PC-3 (cell line): ENCODE measurements around the gene ATG4B. TPM values are rescaled to one million over a fixed set of nuclear protein-coding genes. Genes with fewer than 3 reads are reported as not detected.
A peak's percentile ranks its signal among the peaks of the same experiment; 100 is the strongest.

Source experiments
- ATAC-seq: fragments of 200-7000 bp; cut with Tn5 transposase; 2 replicates; pipeline ENCODE4 v1.9.1; 2020; ENCODE audit warnings: mild to moderate bottlenecking, moderate library complexity
- BruUV-seq: library from RNA; stranded (reverse); fragments of 400-500 nt; replicated peaks from 2 replicates; lab custom pipeline; 2021; lab: Mats Ljungman, UMichigan
- CTCF ChIA-PET: fragments of 300-600 bp; sonication (Branson Sonifier 250); formaldehyde crosslinking; loops from one replicate; lab custom pipeline; 2022; ENCODE audit warnings: antibody characterized with exemption; lab: Charles Lee
- POLR2A ChIA-PET: fragments of 300-600 bp; sonication (Branson Sonifier 250); formaldehyde crosslinking; loops from one replicate; lab custom pipeline; 2022; ENCODE audit warnings: antibody characterized with exemption; ENCODE audit not compliant: unreplicated experiment; lab: Charles Lee
- DNase-seq: peaks from one replicate; pipeline ENCODE4 v3.0.0-alpha.2; 2015
- H2AFZ ChIP-seq: fragments of 300-600 bp; sonication (generic); 2 replicates; pipeline ENCODE4 v1.6.0; 2016; ENCODE audit warnings: antibody characterized with exemption, low read length
- H3F3A ChIP-seq: fragments of 300-600 bp; sonication (generic); one replicate; pipeline ENCODE4 v1.6.0; 2017; ENCODE audit warnings: antibody characterized with exemption, low read length, control low read depth, mild to moderate bottlenecking; ENCODE audit not compliant: unreplicated experiment
- H3K27ac ChIP-seq: fragments of 300-600 bp; sonication (generic); 2 replicates; pipeline ENCODE4 v1.5.1; 2016; ENCODE audit warnings: mild to moderate bottlenecking, low read length
- H3K27me3 ChIP-seq: fragments of 300-600 bp; sonication (generic); 2 replicates; pipeline ENCODE4 v1.6.1; 2016; ENCODE audit warnings: low read length, mixed read lengths
- H3K36me3 ChIP-seq: fragments of 300-600 bp; sonication (generic); 2 replicates; pipeline ENCODE4 v1.6.1; 2016; ENCODE audit warnings: low read depth, mixed run types, low read length, mixed read lengths
- H3K4me1 ChIP-seq: fragments of 300-600 bp; sonication (generic); 2 replicates; pipeline ENCODE4 v1.5.1; 2016; ENCODE audit warnings: low read length; ENCODE audit not compliant: insufficient read depth
- H3K4me2 ChIP-seq: fragments of 300-600 bp; sonication (generic); 2 replicates; pipeline ENCODE4 v1.6.0; 2016; ENCODE audit warnings: low read length
- H3K4me3 ChIP-seq: fragments of 300-600 bp; sonication (generic); 2 replicates; pipeline ENCODE4 v1.5.1; 2016; ENCODE audit warnings: mild to moderate bottlenecking, low read length, mixed read lengths
- H3K79me2 ChIP-seq: fragments of 300-600 bp; sonication (generic); 2 replicates; pipeline ENCODE4 v1.6.1; 2017; ENCODE audit warnings: low read length, mixed read lengths
- H3K9ac ChIP-seq: fragments of 300-600 bp; sonication (generic); 2 replicates; pipeline ENCODE4 v1.6.0; 2016; ENCODE audit warnings: mild to moderate bottlenecking, low read length
- H3K9me2 ChIP-seq: fragments of 300-600 bp; sonication (generic); replicated peaks from 2 replicates; pipeline ENCODE4 v1.6.1; 2016; ENCODE audit warnings: mixed run types, low read length, mixed read lengths
- H3K9me3 ChIP-seq: fragments of 300-600 bp; sonication (generic); 2 replicates; pipeline ENCODE4 v1.6.1; 2016; ENCODE audit warnings: low read length, mixed read lengths
- H4K20me1 ChIP-seq: fragments of 300-600 bp; sonication (generic); 2 replicates; pipeline ENCODE4 v1.6.1; 2016; ENCODE audit warnings: low read length, mixed read lengths
- CTCF ChIP-seq: fragments of 300-600 bp; sonication (generic); conservative IDR thresholded peaks from 2 replicates; pipeline ENCODE4 v1.5.1; 2017; ENCODE audit warnings: antibody characterized with exemption, low read depth, mild to moderate bottlenecking, low read length
- EZH2 ChIP-seq: fragments of 300-600 bp; sonication (generic); IDR thresholded peaks from one replicate; pipeline ENCODE4 v1.6.1; 2017; ENCODE audit warnings: antibody characterized with exemption, mild to moderate bottlenecking, low read length; ENCODE audit not compliant: unreplicated experiment
- EZH2phosphoT487 ChIP-seq: fragments of 300-600 bp; sonication (generic); IDR thresholded peaks from 2 replicates; pipeline ENCODE4 v1.6.1; 2018; ENCODE audit warnings: mild to moderate bottlenecking, antibody characterized with exemption, low read length, borderline replicate concordance
- intact Hi-C: fragments of 100-400 bp; cut with micrococcal nuclease; formaldehyde crosslinking; loops from 2 replicates; pipeline ENCODE4 v1.9.0; 2023
- total RNA-seq: library from RNA; depleted of rRNA; stranded (reverse); fragments of >200 nt; gene quantifications from 2 replicates; pipeline ENCODE4 v1.2.3, GENCODE V29; 2014

ATG4B gene
- total RNA-seq, 1 experiment from 2014 or later = 83.0 TPM

GRCh38 chr2:241673189-241673663, 35.7 kb downstream of the ATG4B start:
- intact Hi-C loops = no loop called here
- Histone ChIP-seq H4K20me1 (no peaks in the 10 kb centered on the region), H3K4me1 (no peaks in the 10 kb centered on the region), H3K79me2 (no peaks in the 10 kb centered on the region), H3K4me3 (no peak overlapping the region), H3K36me3 (peaks cover 5% of the 10 kb centered on the region; the same call in 1 of the 2 replicates), H3K4me2 (no peak overlapping the region), H2AFZ (no peak overlapping the region), H3F3A (no peaks in the 10 kb centered on the region), H3K9me3 (no peaks in the 10 kb centered on the region), H3K27ac (no peak overlapping the region), H3K9me2 (no peaks in the 10 kb centered on the region), H3K27me3 (no peaks in the 10 kb centered on the region), H3K9ac (no peak overlapping the region)
- ChIA-PET CTCF (no interaction called here), POLR2A (no interaction called here)
- ATAC-seq (no peak), DNase-seq (no peak)
- no TSS peak for BruUV-seq
- no peak for TF ChIP-seq EZH2phosphoT487
- no peak for TF ChIP-seq CTCF
- TF ChIP-seq EZH2 = no peak

- Histone ChIP-seq H3F3A (no peaks in the 10 kb centered on the region), H3K27ac (no peak overlapping the region), H3K9me2 (no peaks in the 10 kb centered on the region), H3K4me2 (no peak overlapping the region), H3K4me3 (no peak overlapping the region), H4K20me1 (no peaks in the 10 kb centered on the region), H3K27me3 (no peaks in the 10 kb centered on the region), H2AFZ (no peak overlapping the region), H3K36me3 (peaks cover 10% of the 10 kb centered on the region; the same call in 1 of the 2 replicates), H3K9ac (no peak overlapping the region), H3K79me2 (no peaks in the 10 kb centered on the region), H3K9me3 (no peaks in the 10 kb centered on the region), H3K4me1 (no peaks in the 10 kb centered on the region)
- POLR2A ChIA-PET = no interaction called here
- BruUV-seq = no TSS peak
- CTCF ChIA-PET = no interaction called here
- ATAC-seq = peak; percentile 21; the same call in 1 of the 2 replicates
- TF ChIP-seq EZH2phosphoT487 (no peak), CTCF (no peak), EZH2 (no peak)
- intact Hi-C loops = no loop called here
- DNase-seq = no peak
Measured at GRCh38 chr2:241673797-241674725, 36.6 kb downstream of the ATG4B start.

- Histone ChIP-seq H3K4me1 (peaks cover 4% of the 10 kb centered on the region), H3K9me2 (no peaks in the 10 kb centered on the region), H3F3A (no peaks in the 10 kb centered on the region), H2AFZ (no peak overlapping the region), H3K9me3 (no peaks in the 10 kb centered on the region), H3K9ac (no peak overlapping the region), H3K79me2 (peaks cover 8% of the 10 kb centered on the region), H3K27ac (no peak overlapping the region), H3K4me3 (no peak overlapping the region), H3K4me2 (no peak overlapping the region), H3K36me3 (peaks cover 10% of the 10 kb centered on the region), H4K20me1 (no peaks in the 10 kb centered on the region), H3K27me3 (no peaks in the 10 kb centered on the region)
- ChIA-PET CTCF (no interaction called here), POLR2A (no interaction called here)
- DNase-seq = no peak
- ATAC-seq = no peak
- no peak for TF ChIP-seq EZH2phosphoT487
- no peak for TF ChIP-seq EZH2
- no peak for TF ChIP-seq CTCF
- BruUV-seq = no TSS peak
- intact Hi-C loops = no loop called here
Measured at GRCh38 chr2:241675885-241676284, 38.4 kb downstream of the ATG4B start.
